ENCODE measurements around the gene RTBDN.

RTBDN gene

GRCh38 chr19:12834566-12834943 lies at the start of gene RTBDN:
RTBDN (minus strand) TSS chr19:12834579; CDS start chr19:12829979, 4,600 bp downstream.
- no peak within 1 kb of the TSS for H3K27ac ChIP-seq (ENCODE audit: low read length)
- H3K4me1 ChIP-seq (ENCODE audit: control insufficient read depth, insufficient read depth, low read length): peaks cover 3% of the 10 kb centered on the region
- no peak for DNase-seq (ENCODE audit: low read depth, low spot score)
- H3K4me3 ChIP-seq (ENCODE audit: low read length): peak within 1 kb of the TSS; percentile 89
- no peaks in the 10 kb centered on the region for H3K9me3 ChIP-seq (ENCODE audit: control insufficient read depth, insufficient read depth, low read length)
- WGBS (ENCODE audit: insufficient coverage, insufficient read length): no CpG with 5 or more reads among the region's 20 CpGs
- H3K27me3 ChIP-seq (ENCODE audit: control insufficient read depth, insufficient read depth, low read length): no peaks in the 10 kb centered on the region
- H3K36me3 ChIP-seq (ENCODE audit: control insufficient read depth, insufficient read depth, low read length): no peaks in the 10 kb centered on the region

GRCh38 chr19:12882589-12882988 lies 48.2 kb upstream of the RTBDN start:
- Histone ChIP-seq H3K4me3 (ENCODE audit: low read length) (no peak overlapping the region), H3K27me3 (ENCODE audit: control insufficient read depth, insufficient read depth, low read length) (no peaks in the 10 kb centered on the region), H3K27ac (ENCODE audit: low read length) (no peak overlapping the region), H3K9me3 (ENCODE audit: control insufficient read depth, insufficient read depth, low read length) (no peaks in the 10 kb centered on the region), H3K36me3 (ENCODE audit: control insufficient read depth, insufficient read depth, low read length) (no peaks in the 10 kb centered on the region), H3K4me1 (ENCODE audit: control insufficient read depth, insufficient read depth, low read length) (no peaks in the 10 kb centered on the region)
- WGBS (ENCODE audit: insufficient coverage, insufficient read length): no CpG with 5 or more reads among the region's 3 CpGs
- DNase-seq (ENCODE audit: low read depth, low spot score): no peak

DNA sequence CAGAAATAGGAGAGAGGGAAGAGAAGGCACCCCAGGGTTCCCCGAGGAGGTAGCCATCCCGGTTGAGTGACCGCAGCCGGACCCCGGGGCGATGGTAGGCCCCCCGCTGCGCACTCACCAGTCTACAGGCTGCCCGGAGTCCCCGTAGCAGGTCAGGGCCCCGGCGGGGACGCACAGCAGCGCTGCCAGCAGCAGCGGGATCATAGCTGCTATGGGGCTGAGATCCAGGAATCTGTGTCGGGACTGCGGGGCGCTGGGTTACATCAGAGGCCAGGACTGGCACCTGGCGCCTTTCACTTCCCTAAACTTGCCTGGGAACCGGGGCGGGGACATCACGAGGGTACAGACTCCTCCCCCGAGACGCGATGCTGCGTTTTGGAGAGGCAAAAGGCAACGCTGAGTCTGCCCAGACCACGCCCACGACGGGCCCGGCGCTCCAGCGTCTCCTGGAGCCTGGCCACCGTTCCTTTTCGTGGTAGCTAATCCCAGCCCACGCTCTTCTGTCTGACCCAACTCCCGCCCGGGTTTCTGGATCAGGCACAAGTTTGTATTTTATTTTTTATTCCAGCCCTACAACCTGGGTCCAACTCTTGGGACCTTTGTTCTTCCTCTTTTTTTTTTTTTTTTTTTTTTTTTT lies 46.9 kb upstream of the RTBDN start, which contains the start of gene DNASE2:
DNASE2 (minus strand) TSS at position 278 of the 637 bp plus-strand sequence; CDS start at position 204, 74 bp downstream.
- Histone ChIP-seq H3K4me1 (ENCODE audit: control insufficient read depth, insufficient read depth, low read length) (no peaks in the 10 kb centered on the region), H3K9me3 (ENCODE audit: control insufficient read depth, insufficient read depth, low read length) (no peaks in the 10 kb centered on the region), H3K27me3 (ENCODE audit: control insufficient read depth, insufficient read depth, low read length) (no peaks in the 10 kb centered on the region), H3K36me3 (ENCODE audit: control insufficient read depth, insufficient read depth, low read length) (no peaks in the 10 kb centered on the region), H3K4me3 (ENCODE audit: low read length) (peak within 1 kb of the TSS; percentile 85), H3K27ac (ENCODE audit: low read length) (no peak within 1 kb of the TSS)
- WGBS (ENCODE audit: insufficient coverage, insufficient read length): no CpG with 5 or more reads among the region's 38 CpGs
- DNase-seq (ENCODE audit: low read depth, low spot score): peak; percentile 87

- Histone ChIP-seq H3K27ac (ENCODE audit: low read length) (no peak overlapping the region), H3K4me1 (ENCODE audit: control insufficient read depth, insufficient read depth, low read length) (no peaks in the 10 kb centered on the region)
- no peak for DNase-seq (ENCODE audit: low read depth, low spot score)
These were observed 46.3 kb upstream of the RTBDN start for GRCh38 chr19:12880551-12881171.

DNA sequence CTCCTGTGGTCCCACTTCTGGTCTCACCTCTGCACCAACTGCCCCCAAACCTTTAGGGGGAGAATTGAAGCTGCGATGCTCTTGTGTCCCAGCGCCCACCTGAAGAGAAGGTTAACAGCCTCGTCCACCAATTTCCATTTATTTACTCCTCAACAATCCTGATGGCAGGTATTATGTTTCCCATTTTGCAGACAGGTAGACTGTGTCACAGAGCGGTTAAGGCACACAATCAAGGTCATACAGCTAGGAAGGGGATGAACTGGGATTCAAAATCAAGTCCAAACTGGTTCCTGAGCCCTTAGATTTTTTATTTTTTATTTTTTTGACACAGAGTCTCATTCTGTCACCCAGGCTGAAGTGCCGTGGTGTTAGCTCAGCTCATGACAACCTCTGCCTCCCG lies 40.7 kb upstream of the RTBDN start:
- no peak overlapping the region for H3K27ac ChIP-seq (ENCODE audit: low read length)
- WGBS (ENCODE audit: insufficient coverage, insufficient read length): no CpG with 5 or more reads among the region's 6 CpGs

More at GRCh38 chr19:12880551-12881171, 46.3 kb upstream of the RTBDN start:
- H3K9me3 ChIP-seq (ENCODE audit: control insufficient read depth, insufficient read depth, low read length): no peaks in the 10 kb centered on the region
- no peaks in the 10 kb centered on the region for H3K27me3 ChIP-seq (ENCODE audit: control insufficient read depth, insufficient read depth, low read length)
- WGBS (ENCODE audit: insufficient coverage, insufficient read length): no CpG with 5 or more reads among the region's 29 CpGs
- H3K4me3 ChIP-seq (ENCODE audit: low read length): peak overlapping the region; percentile 85
- H3K36me3 ChIP-seq (ENCODE audit: control insufficient read depth, insufficient read depth, low read length): no peaks in the 10 kb centered on the region

DNA sequence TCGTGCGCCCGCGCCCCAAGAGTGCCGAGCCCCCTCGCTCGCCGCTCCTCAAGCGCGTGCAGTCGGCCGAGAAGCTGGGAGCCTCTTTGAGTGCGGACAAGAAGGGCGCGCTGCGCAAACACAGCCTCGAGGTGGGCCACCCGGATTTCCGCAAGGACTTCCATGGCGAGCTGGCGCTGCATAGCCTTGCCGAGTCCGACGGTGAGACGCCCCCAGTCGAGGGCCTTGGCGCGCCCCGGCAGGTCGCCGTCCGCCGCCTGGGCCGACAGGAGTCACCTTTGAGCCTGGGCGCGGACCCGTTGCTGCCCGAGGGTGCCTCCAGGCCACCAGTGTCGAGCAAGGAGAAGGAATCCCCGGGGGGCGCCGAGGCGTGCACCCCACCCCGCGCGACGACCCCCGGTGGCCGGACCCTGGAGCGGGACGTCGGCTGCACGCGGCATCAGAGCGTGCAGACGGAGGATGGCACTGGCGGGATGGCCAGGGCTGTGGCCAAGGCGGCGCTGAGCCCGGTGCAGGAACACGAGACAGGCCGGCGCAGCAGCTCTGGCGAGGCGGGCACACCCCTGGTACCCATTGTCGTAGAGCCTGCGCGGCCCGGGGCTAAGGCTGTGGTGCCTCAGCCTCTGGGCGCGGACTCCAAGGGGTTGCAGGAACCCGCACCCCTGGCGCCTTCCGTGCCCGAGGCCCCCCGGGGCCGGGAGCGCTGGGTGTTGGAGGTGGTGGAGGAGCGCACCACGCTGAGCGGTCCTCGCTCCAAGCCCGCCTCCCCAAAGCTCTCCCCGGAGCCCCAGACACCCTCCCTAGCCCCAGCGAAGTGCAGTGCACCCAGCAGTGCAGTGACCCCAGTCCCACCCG lies 39.7 kb upstream of the RTBDN start:
- H3K9me3 ChIP-seq (ENCODE audit: control insufficient read depth, insufficient read depth, low read length): no peaks in the 10 kb centered on the region
- H3K27me3 ChIP-seq (ENCODE audit: control insufficient read depth, insufficient read depth, low read length): no peaks in the 10 kb centered on the region
- H3K36me3 ChIP-seq (ENCODE audit: control insufficient read depth, insufficient read depth, low read length): peaks cover 16% of the 10 kb centered on the region
- H3K4me3 ChIP-seq (ENCODE audit: low read length): no peak overlapping the region
- H3K4me1 ChIP-seq (ENCODE audit: control insufficient read depth, insufficient read depth, low read length): no peaks in the 10 kb centered on the region
- no peak overlapping the region for H3K27ac ChIP-seq (ENCODE audit: low read length)
- DNase-seq (ENCODE audit: low read depth, low spot score): no peak
- WGBS (ENCODE audit: insufficient coverage, insufficient read length): no CpG with 5 or more reads among the region's 86 CpGs

More for the DNA sequence above, 40.7 kb upstream of the RTBDN start:
- no peak for DNase-seq (ENCODE audit: low read depth, low spot score)
- Histone ChIP-seq H3K4me3 (ENCODE audit: low read length) (no peak overlapping the region), H3K27me3 (ENCODE audit: control insufficient read depth, insufficient read depth, low read length) (no peaks in the 10 kb centered on the region), H3K4me1 (ENCODE audit: control insufficient read depth, insufficient read depth, low read length) (no peaks in the 10 kb centered on the region), H3K9me3 (ENCODE audit: control insufficient read depth, insufficient read depth, low read length) (no peaks in the 10 kb centered on the region), H3K36me3 (ENCODE audit: control insufficient read depth, insufficient read depth, low read length) (peaks cover 16% of the 10 kb centered on the region)

- WGBS (ENCODE audit: insufficient coverage, insufficient read length): no CpG with 5 or more reads among the region's 70 CpGs
- DNase-seq (ENCODE audit: low read depth, low spot score): no peak
- Histone ChIP-seq H3K36me3 (ENCODE audit: control insufficient read depth, insufficient read depth, low read length) (peaks cover 16% of the 10 kb centered on the region), H3K4me3 (ENCODE audit: low read length) (no peak overlapping the region), H3K27ac (ENCODE audit: low read length) (no peak overlapping the region), H3K4me1 (ENCODE audit: control insufficient read depth, insufficient read depth, low read length) (no peaks in the 10 kb centered on the region), H3K9me3 (ENCODE audit: control insufficient read depth, insufficient read depth, low read length) (no peaks in the 10 kb centered on the region), H3K27me3 (ENCODE audit: control insufficient read depth, insufficient read depth, low read length) (no peaks in the 10 kb centered on the region)
These were observed 38.8 kb upstream of the RTBDN start for GRCh38 chr19:12872941-12873890.

GRCh38 chr19:12872255-12872654 lies 37.9 kb upstream of the RTBDN start:
- H3K27me3 ChIP-seq (ENCODE audit: control insufficient read depth, insufficient read depth, low read length): no peaks in the 10 kb centered on the region
- no CpG with 5 or more reads among the region's 5 CpGs for WGBS (ENCODE audit: insufficient coverage, insufficient read length)

DNA sequence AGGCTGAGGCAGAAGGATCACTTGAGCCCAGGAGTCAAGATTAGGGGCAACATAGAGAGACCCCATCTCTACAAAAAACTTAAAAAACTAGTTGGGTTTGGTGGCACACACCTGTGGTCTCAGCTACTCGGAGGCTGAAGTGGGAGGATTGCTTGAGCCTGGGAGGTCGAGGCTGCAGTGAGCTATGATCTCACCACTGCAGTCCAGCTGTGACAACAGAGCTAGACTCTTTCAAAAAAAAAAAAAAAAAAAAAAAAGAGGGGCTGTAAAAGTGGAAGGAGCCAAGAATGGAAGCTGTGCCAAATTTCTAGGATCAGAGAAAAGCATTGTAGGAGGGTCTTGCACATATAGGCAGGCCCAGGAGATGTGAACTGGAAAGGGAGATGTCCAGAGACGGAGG lies 37.3 kb upstream of the RTBDN start:
- no peaks in the 10 kb centered on the region for H3K9me3 ChIP-seq (ENCODE audit: control insufficient read depth, insufficient read depth, low read length)
- H3K27me3 ChIP-seq (ENCODE audit: control insufficient read depth, insufficient read depth, low read length): no peaks in the 10 kb centered on the region
- H3K36me3 ChIP-seq (ENCODE audit: control insufficient read depth, insufficient read depth, low read length): peaks cover 16% of the 10 kb centered on the region
- WGBS (ENCODE audit: insufficient coverage, insufficient read length): no CpG with 5 or more reads among the region's 3 CpGs
- H3K4me3 ChIP-seq (ENCODE audit: low read length): no peak overlapping the region
- H3K27ac ChIP-seq (ENCODE audit: low read length): no peak overlapping the region
- DNase-seq (ENCODE audit: low read depth, low spot score): no peak
- H3K4me1 ChIP-seq (ENCODE audit: control insufficient read depth, insufficient read depth, low read length): peaks cover under 1% of the 10 kb centered on the region

More at GRCh38 chr19:12872255-12872654, 37.9 kb upstream of the RTBDN start:
- DNase-seq (ENCODE audit: low read depth, low spot score): no peak
- Histone ChIP-seq H3K9me3 (ENCODE audit: control insufficient read depth, insufficient read depth, low read length) (no peaks in the 10 kb centered on the region), H3K27ac (ENCODE audit: low read length) (no peak overlapping the region), H3K36me3 (ENCODE audit: control insufficient read depth, insufficient read depth, low read length) (peaks cover 16% of the 10 kb centered on the region), H3K4me1 (ENCODE audit: control insufficient read depth, insufficient read depth, low read length) (no peaks in the 10 kb centered on the region), H3K4me3 (ENCODE audit: low read length) (no peak overlapping the region)
